RCC 7860 (cell line): Measurements from ENCODE around the gene GP5.

Source experiments
- DNase-seq: peaks from one replicate; pipeline ENCODE4 v3.0.0-alpha.2; 2015; ENCODE audit warnings: low spot score
- FAIRE-seq: peaks from 2 replicates; lab custom pipeline; 2012; peaks lifted over from hg19 to GRCh38; lab: Jason Lieb, UNC

GP5 gene

GRCh38 chr3:194377708-194378107 lies 21.4 kb downstream of the GP5 start:
- no peak for FAIRE-seq
- DNase-seq, result no peak

GRCh38 chr3:194376241-194376560 lies 22.9 kb downstream of the GP5 start:
- FAIRE-seq (no peak), DNase-seq (no peak)

GRCh38 chr3:194375473-194376240 lies 23.4 kb downstream of the GP5 start:
- no peak for DNase-seq
- FAIRE-seq, result no peak

GRCh38 chr3:194374935-194375334 lies 24.1 kb downstream of the GP5 start:
- FAIRE-seq, result no peak
- DNase-seq, result no peak

GRCh38 chr3:194373899-194374298 lies 25.2 kb downstream of the GP5 start:
- no peak for FAIRE-seq
- DNase-seq, result no peak

GRCh38 chr3:194373028-194373427 lies 26.0 kb downstream of the GP5 start:
- no peak for FAIRE-seq
- no peak for DNase-seq

GRCh38 chr3:194370753-194371152 lies 28.3 kb downstream of the GP5 start:
- no peak for DNase-seq
- FAIRE-seq, result no peak

GRCh38 chr3:194369522-194370279 lies 29.4 kb downstream of the GP5 start, which contains the start of gene LRRC15:
LRRC15 (minus strand) TSS chr3:194369743; CDS start chr3:194361043, 8,700 bp downstream.
- no peak for FAIRE-seq
- peak; percentile 16 for DNase-seq

- FAIRE-seq (no peak), DNase-seq (no peak)
Measured at GRCh38 chr3:194368918-194369317, 30.1 kb downstream of the GP5 start.

GRCh38 chr3:194367992-194368841 lies 30.8 kb downstream of the GP5 start:
- FAIRE-seq (no peak), DNase-seq (no peak)

- FAIRE-seq, result no peak
- no peak for DNase-seq
Measured at GRCh38 chr3:194365978-194366490, 33.0 kb downstream of the GP5 start.

GRCh38 chr3:194365526-194365925 lies 33.5 kb downstream of the GP5 start:
- FAIRE-seq, result no peak
- no peak for DNase-seq

GRCh38 chr3:194364652-194365434 lies 34.2 kb downstream of the GP5 start:
- no peak for FAIRE-seq
- peak; percentile 51 for DNase-seq

GRCh38 chr3:194364314-194364651 lies 34.8 kb downstream of the GP5 start:
- FAIRE-seq (no peak), DNase-seq (no peak)

- FAIRE-seq (no peak), DNase-seq (no peak)
Measured at GRCh38 chr3:194360568-194360967, 38.5 kb downstream of the GP5 start.

- no peak for DNase-seq
- FAIRE-seq, result no peak
Measured at GRCh38 chr3:194357681-194358080, 41.4 kb downstream of the GP5 start.

- no peak for FAIRE-seq
- DNase-seq, result no peak
Measured at GRCh38 chr3:194355379-194355778, 43.7 kb downstream of the GP5 start.

- FAIRE-seq (no peak), DNase-seq (no peak)
Measured at GRCh38 chr3:194354315-194354714, 44.8 kb downstream of the GP5 start.

GRCh38 chr3:194352667-194353246 lies 46.3 kb downstream of the GP5 start:
- no peak for DNase-seq
- no peak for FAIRE-seq

- FAIRE-seq (no peak), DNase-seq (no peak)
Measured at GRCh38 chr3:194351952-194352536, 47.0 kb downstream of the GP5 start.
